WTC11 (cell line): Measurements from ENCODE around the gene LYPD3. TPM values are rescaled to one million over a fixed set of nuclear protein-coding genes. Genes with fewer than 3 reads are reported as not detected.

Experiments
- ATAC-seq: fragments of 200-7000 bp; cut with Tn5 transposase; 2 replicates; pipeline ENCODE4 v1.10.0; 2021; ENCODE audit warnings: mild to moderate bottlenecking, moderate library complexity
- CTCF ChIA-PET: fragments of 300-600 bp; sonication (Branson Sonifier 250); formaldehyde crosslinking; loops from one replicate; lab custom pipeline; 2021; ENCODE audit warnings: antibody characterized with exemption; lab: Charles Lee
- POLR2A ChIA-PET: fragments of 350-600 bp; sonication (Branson Sonifier 250); formaldehyde crosslinking; loops from one replicate; lab custom pipeline; 2021; ENCODE audit warnings: antibody characterized with exemption; lab: Charles Lee
- DNase-seq: peaks from one replicate; pipeline ENCODE4 v3.0.0; 2021; ENCODE audit warnings: low spot score
- H3K27ac Mint-ChIP-seq: 2 replicates; pipeline ENCODE4 v1.8.0; 2021; ENCODE audit warnings: mixed read lengths
- H3K27me3 Mint-ChIP-seq: 2 replicates; pipeline ENCODE4 v1.8.0; 2021; ENCODE audit warnings: low read depth, mild to moderate bottlenecking, moderate library complexity, mixed read lengths
- H3K36me3 Mint-ChIP-seq: 2 replicates; pipeline ENCODE4 v1.8.0; 2021; ENCODE audit warnings: mixed read lengths
- H3K4me1 Mint-ChIP-seq: 2 replicates; pipeline ENCODE4 v1.8.0; 2022; ENCODE audit warnings: mixed read lengths
- H3K4me3 Mint-ChIP-seq: 2 replicates; pipeline ENCODE4 v1.8.0; 2021; ENCODE audit warnings: mild to moderate bottlenecking, moderate library complexity, mixed read lengths
- H3K9me3 Mint-ChIP-seq: 2 replicates; pipeline ENCODE4 v1.8.0; 2021; ENCODE audit warnings: mixed read lengths
- EMX1 ChIP-seq: fragments of 250-450 bp; sonication (Bioruptor Pico); IDR thresholded peaks from 2 replicates; pipeline ENCODE4 v1.8.0; 2021; ENCODE audit warnings: mild to moderate bottlenecking
- FOXP4 ChIP-seq: sonication (generic); formaldehyde crosslinking; IDR thresholded peaks from 2 replicates; pipeline ENCODE4 v1.8.0; 2022; ENCODE audit warnings: mild to moderate bottlenecking, missing genetic modification reagents
- MLX ChIP-seq: sonication (generic); formaldehyde crosslinking; IDR thresholded peaks from 2 replicates; pipeline ENCODE4 v1.8.1; 2023; ENCODE audit warnings: mild to moderate bottlenecking, missing genetic modification reagents, moderate library complexity
- NFATC4 ChIP-seq: fragments of 250-450 bp; sonication (Bioruptor Pico); IDR thresholded peaks from 2 replicates; pipeline ENCODE4 v1.9.0; 2021; ENCODE audit warnings: mild to moderate bottlenecking
- NFYB ChIP-seq: sonication (generic); formaldehyde crosslinking; conservative IDR thresholded peaks from 2 replicates; pipeline ENCODE4 v1.8.0; 2022; ENCODE audit warnings: low read depth, missing genetic modification reagents
- NR3C1 ChIP-seq: sonication (generic); formaldehyde crosslinking; conservative IDR thresholded peaks from 2 replicates; pipeline ENCODE4 v1.8.1; 2023; ENCODE audit warnings: low read depth, mild to moderate bottlenecking, missing genetic modification reagents
- OVOL2 ChIP-seq: fragments of 250-450 bp; sonication (Bioruptor Pico); IDR thresholded peaks from 2 replicates; pipeline ENCODE4 v1.9.0; 2021; ENCODE audit warnings: mild to moderate bottlenecking, borderline replicate concordance
- RORB ChIP-seq: fragments of 250-450 bp; sonication (Bioruptor Pico); IDR thresholded peaks from 2 replicates; pipeline ENCODE4 v1.9.0; 2021; ENCODE audit warnings: mild to moderate bottlenecking
- SOX15 ChIP-seq: fragments of 250-450 bp; sonication (Bioruptor Pico); IDR thresholded peaks from 2 replicates; pipeline ENCODE4 v1.9.0; 2021; ENCODE audit warnings: mild to moderate bottlenecking
- SP1 ChIP-seq: sonication (generic); formaldehyde crosslinking; conservative IDR thresholded peaks from 2 replicates; pipeline ENCODE4 v1.8.1; 2022; ENCODE audit warnings: missing genetic modification reagents
- STAT6 ChIP-seq: sonication (generic); formaldehyde crosslinking; conservative IDR thresholded peaks from 2 replicates; pipeline ENCODE4 v1.8.1; 2023; ENCODE audit warnings: mild to moderate bottlenecking, low read depth, missing genetic modification reagents, moderate library complexity
- TCF7 ChIP-seq: sonication (generic); formaldehyde crosslinking; IDR thresholded peaks from 2 replicates; pipeline ENCODE4 v1.8.0; 2022; ENCODE audit warnings: mild to moderate bottlenecking, low read depth, missing genetic modification reagents, moderate library complexity
- TEAD1 ChIP-seq: sonication (generic); formaldehyde crosslinking; IDR thresholded peaks from 2 replicates; pipeline ENCODE4 v1.8.0; 2022; ENCODE audit warnings: mild to moderate bottlenecking, missing genetic modification reagents
- USF1 ChIP-seq: sonication (generic); formaldehyde crosslinking; IDR thresholded peaks from 2 replicates; pipeline ENCODE4 v1.8.0; 2022; ENCODE audit warnings: mild to moderate bottlenecking, missing genetic modification reagents
- ZBTB21 ChIP-seq: sonication (generic); formaldehyde crosslinking; IDR thresholded peaks from 2 replicates; pipeline ENCODE4 v1.8.1; 2023; ENCODE audit warnings: mild to moderate bottlenecking, missing genetic modification reagents, borderline replicate concordance
- ZNF121 ChIP-seq: sonication (generic); formaldehyde crosslinking; IDR thresholded peaks from 2 replicates; pipeline ENCODE4 v1.8.0; 2023; ENCODE audit warnings: missing genetic modification reagents
- ZNF219 ChIP-seq: sonication (generic); formaldehyde crosslinking; IDR thresholded peaks from 2 replicates; pipeline ENCODE4 v1.8.0; 2023; ENCODE audit warnings: missing genetic modification reagents, mild to moderate bottlenecking, borderline replicate concordance
- ZNF232 ChIP-seq: sonication (generic); formaldehyde crosslinking; IDR thresholded peaks from 2 replicates; pipeline ENCODE4 v1.8.0; 2022; ENCODE audit warnings: mild to moderate bottlenecking, missing genetic modification reagents
- ZNF317 ChIP-seq: sonication (generic); formaldehyde crosslinking; IDR thresholded peaks from 2 replicates; pipeline ENCODE4 v1.8.1; 2023; ENCODE audit warnings: low read depth, mild to moderate bottlenecking, moderate library complexity, missing genetic modification reagents, borderline replicate concordance
- ZNF396 ChIP-seq: fragments of 250-450 bp; sonication (Bioruptor Pico); IDR thresholded peaks from 2 replicates; pipeline ENCODE4 v1.8.0; 2021; ENCODE audit warnings: mild to moderate bottlenecking, moderate library complexity, borderline replicate concordance
- ZNF416 ChIP-seq: fragments of 250-450 bp; sonication (Bioruptor Pico); IDR thresholded peaks from 2 replicates; pipeline ENCODE4 v1.9.0; 2021; ENCODE audit warnings: mild to moderate bottlenecking, inconsistent platforms
- ZNF425 ChIP-seq: fragments of 250-450 bp; sonication (Bioruptor Pico); conservative IDR thresholded peaks from 2 replicates; pipeline ENCODE4 v1.9.0; 2021; ENCODE audit warnings: mild to moderate bottlenecking
- total RNA-seq: library from RNA; stranded (reverse); gene quantifications from 3 replicates; pipeline ENCODE4 v1.2.3, GENCODE V29; 2021

The LYPD3 gene
- total RNA-seq, 1 experiment from 2014 or later, result 3.8 TPM

- TF ChIP-seq STAT6 (no peak), NR3C1 (CRISPR knock-in tag) (no peak), ZNF219 (CRISPR knock-in tag) (no peak), ZNF121 (no peak), ZNF416 (CRISPR knock-in tag) (no peak), SOX15 (no peak), USF1 (no peak), ZNF317 (no peak)
Observed at GRCh38 chr19:43485951-43486350, 20.5 kb upstream of the LYPD3 start (continued).

- H3K27me3 Mint-ChIP-seq, result no peaks in the 10 kb centered on the region; the same call in 1 of the 2 replicates
- H3K4me1 Mint-ChIP-seq, result no peaks in the 10 kb centered on the region
- H3K4me3 Mint-ChIP-seq, result no peak overlapping the region
- DNase-seq, result no peak
- ChIA-PET POLR2A (no interaction called here), CTCF (interaction anchor here (0.7 to 1.1 kb wide), 3 partner anchors 19 to 36 kb away, joined by 3 to 5 read pairs (median 4); partner anchors contain the start of gene PHLDB3)
- H3K9me3 Mint-ChIP-seq, result no peaks in the 10 kb centered on the region
- TF ChIP-seq MLX (CRISPR knock-in tag) (no peak), RORB (CRISPR knock-in tag) (no peak), EMX1 (CRISPR knock-in tag) (no peak), ZNF219 (CRISPR knock-in tag) (no peak), NFATC4 (CRISPR knock-in tag) (no peak)
- no peak for ATAC-seq
- no peak overlapping the region for H3K27ac Mint-ChIP-seq
- no peaks in the 10 kb centered on the region for H3K36me3 Mint-ChIP-seq
Observed at GRCh38 chr19:43483281-43483680, 17.9 kb upstream of the LYPD3 start.

- ChIA-PET CTCF (interaction anchor here (0.7 to 0.9 kb wide), 2 partner anchors 18 to 37 kb away, joined by 3 to 4 read pairs; no protein-coding TSS in a partner anchor), POLR2A (no interaction called here)
- Mint-ChIP-seq H3K4me1 (no peaks in the 10 kb centered on the region), H3K36me3 (no peaks in the 10 kb centered on the region), H3K4me3 (no peak overlapping the region), H3K27ac (no peak overlapping the region), H3K27me3 (no peaks in the 10 kb centered on the region; the same call in 1 of the 2 replicates), H3K9me3 (no peaks in the 10 kb centered on the region)
- ATAC-seq (no peak), DNase-seq (no peak)
- TF ChIP-seq ZNF425 (no peak), FOXP4 (CRISPR knock-in tag) (no peak), STAT6 (no peak), OVOL2 (CRISPR knock-in tag) (no peak), TCF7 (CRISPR knock-in tag) (no peak), ZNF396 (CRISPR knock-in tag) (no peak), NFYB (no peak), ZNF416 (CRISPR knock-in tag) (no peak), SP1 (CRISPR knock-in tag) (no peak), ZNF232 (no peak), ZBTB21 (no peak), SOX15 (no peak), TEAD1 (CRISPR knock-in tag) (no peak)
Observed at GRCh38 chr19:43482193-43482592, 16.8 kb upstream of the LYPD3 start.
